Keratinocyte (primary cell): Measurements from ENCODE around the gene PRODH. TPM values are rescaled to one million over a fixed set of nuclear protein-coding genes. Genes with fewer than 3 reads are reported as not detected.

ENCODE experiments used
- DNase-seq: peaks from one replicate; pipeline ENCODE4 v3.0.0-alpha.2; 2011; ENCODE audit warnings: low read depth, missing footprints, low spot score
- FAIRE-seq: peaks from 2 replicates; lab custom pipeline; 2011; peaks lifted over from hg19 to GRCh38; lab: Jason Lieb, UNC
- H2AFZ ChIP-seq: 2 replicates; pipeline ENCODE4 v1.6.0; 2012; ENCODE audit warnings: low read length, control low read depth, inconsistent platforms; ENCODE audit not compliant: control insufficient read depth
- H3K27ac ChIP-seq: 2 replicates; pipeline ENCODE4 v1.5.1; 2011; ENCODE audit warnings: low read length; ENCODE audit not compliant: control insufficient read depth, insufficient read depth
- H3K27me3 ChIP-seq: 3 replicates; pipeline ENCODE4 v1.6.0; 2011; ENCODE audit warnings: low read length; ENCODE audit not compliant: control insufficient read depth, insufficient read depth; ENCODE audit errors: extremely low read depth
- H3K36me3 ChIP-seq, 2 experiments: 2 replicates in 1 of 2; 3 replicates in 1 of 2; pipeline ENCODE4 v1.5.1; 2011; ENCODE audit warnings: low read length in 2 of 2, mild to moderate bottlenecking in 1 of 2; ENCODE audit not compliant: control insufficient read depth in 2 of 2, insufficient read depth in 2 of 2; ENCODE audit errors: extremely low read depth in 1 of 2
- H3K4me1 ChIP-seq: 3 replicates; pipeline ENCODE4 v1.5.1; 2011; ENCODE audit warnings: low read length; ENCODE audit not compliant: control insufficient read depth, insufficient read depth; ENCODE audit errors: extremely low read depth
- H3K4me2 ChIP-seq: 3 replicates; pipeline ENCODE4 v1.6.0; 2011; ENCODE audit warnings: low read depth, low read length; ENCODE audit not compliant: control insufficient read depth, insufficient read depth; ENCODE audit errors: extremely low read depth
- H3K4me3 ChIP-seq, 3 experiments: fragments of 200-600 bp in 1 of 3; sonication (generic) in 1 of 3; 2 replicates in 2 of 3; 3 replicates in 1 of 3; pipeline ENCODE4 v1.5.1; 2011 to 2016; ENCODE audit warnings: low read length in 3 of 3, mild to moderate bottlenecking in 3 of 3, control low read depth in 2 of 3, inconsistent platforms in 1 of 3, low read depth in 1 of 3, mixed read lengths in 1 of 3, mixed run types in 1 of 3, moderate library complexity in 1 of 3; ENCODE audit not compliant: control insufficient read depth in 2 of 3, insufficient read depth in 2 of 3; ENCODE audit errors: extremely low read depth in 1 of 3
- H3K79me2 ChIP-seq: 2 replicates; pipeline ENCODE4 v1.6.0; 2012; ENCODE audit warnings: low read length; ENCODE audit not compliant: control insufficient read depth, insufficient read depth
- H3K9ac ChIP-seq: 3 replicates; pipeline ENCODE4 v1.6.0; 2011; ENCODE audit warnings: low read length; ENCODE audit not compliant: control insufficient read depth, insufficient read depth; ENCODE audit errors: extremely low read depth
- H3K9me1 ChIP-seq: 3 replicates; pipeline ENCODE4 v1.6.0; 2011; ENCODE audit warnings: low read length; ENCODE audit not compliant: control insufficient read depth, insufficient read depth; ENCODE audit errors: extremely low read depth
- H3K9me3 ChIP-seq: 2 replicates; pipeline ENCODE4 v1.5.1; 2012; ENCODE audit warnings: low read depth, low read length; ENCODE audit not compliant: control insufficient read depth
- H4K20me1 ChIP-seq: 3 replicates; pipeline ENCODE4 v1.6.0; 2011; ENCODE audit warnings: low read length; ENCODE audit not compliant: control insufficient read depth, insufficient read depth; ENCODE audit errors: extremely low read depth
- EZH2 ChIP-seq: IDR thresholded peaks from one replicate; pipeline ENCODE4 v1.6.1; 2012; ENCODE audit warnings: inconsistent platforms, mild to moderate bottlenecking, low read length, moderate library complexity
- dilution Hi-C: fragments of 300-500 bp; cut with MboI; formaldehyde crosslinking; loops from one replicate; pipeline ENCODE4 v1.7.0; 2020; ENCODE audit warnings: low sequenced_read_pairs; ENCODE audit not compliant: extremely low pct_ligation_motif_present
- polyA plus RNA-seq, 5 experiments: library from polyadenylated mRNA; depleted of rRNA in 3 of 5; stranded (reverse) in 3 of 5; stranded (forward) in 1 of 5; unstranded in 1 of 5; fragments of >200 nt; gene quantifications; 1 replicate in 1 of 5; 2 replicates in 3 of 5; 3 replicates in 1 of 5; pipeline versions ENCODE4 v1.2.1 to v1.2.3, GENCODE V29; 2011 to 2012; ENCODE audit warnings: missing spikeins in 2 of 5, low read depth in 1 of 5, low replicate concordance in 1 of 5
- TF ChIP-seq, protein P1 (sequence below), 3 experiments: IDR thresholded peaks in 1 of 3; conservative IDR thresholded peaks in 1 of 3; optimal IDR thresholded peaks in 1 of 3; 2 replicates in 2 of 3; 3 replicates in 1 of 3; pipeline versions ENCODE3 to v1.5.1; 2011; ENCODE audit warnings: low read length in 3 of 3, mild to moderate bottlenecking in 3 of 3, moderate library complexity in 2 of 3, control low read depth in 1 of 3, inconsistent platforms in 1 of 3; ENCODE audit not compliant: insufficient read depth in 2 of 3; ENCODE audit errors: extremely low read depth in 1 of 3

Gene PRODH
- polyA plus RNA-seq, 1 donor (not counting 4 experiments of a cell fraction or from before 2014, with no cell fraction given) = 12.3 TPM

DNA sequence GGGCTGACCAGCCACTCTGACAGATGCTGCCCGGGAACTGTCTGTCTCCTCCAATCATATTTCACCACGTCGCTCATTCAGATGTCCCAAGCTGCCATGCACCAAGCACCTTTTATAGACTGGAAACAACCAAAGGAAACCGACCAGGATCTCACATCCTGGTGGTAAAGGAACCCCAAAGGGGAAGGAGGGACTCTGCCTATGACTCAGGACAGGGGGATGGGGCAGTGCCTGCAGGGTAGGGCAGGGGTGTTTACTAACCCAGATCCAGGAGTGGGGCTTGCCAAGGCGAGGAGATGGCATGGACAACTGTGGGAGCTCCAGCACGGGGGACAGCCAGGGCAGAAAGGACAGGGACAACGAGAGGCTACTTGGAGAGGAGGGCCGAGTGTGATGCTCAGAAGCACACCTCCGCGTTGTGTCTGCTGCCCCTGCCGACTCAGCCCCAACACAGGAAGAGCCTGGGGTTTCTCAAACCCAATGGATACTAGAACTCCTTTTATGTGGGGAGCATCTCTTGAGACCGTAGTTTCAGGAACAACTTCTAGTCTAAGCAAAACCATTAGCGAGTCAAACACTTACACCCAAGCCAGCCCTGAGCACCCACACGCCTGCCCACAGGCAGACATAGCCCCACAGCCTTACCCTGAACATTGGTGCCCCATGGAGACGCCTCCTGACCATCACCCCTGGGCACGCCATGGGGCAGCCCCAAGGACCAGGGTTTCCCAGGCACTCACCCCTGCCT lies 4.0 kb downstream of the PRODH start:
- Histone ChIP-seq H3K4me3 (no peak overlapping the region), H3K4me1 (no peaks in the 10 kb centered on the region), H3K36me3 (no peaks in the 10 kb centered on the region), H4K20me1 (no peaks in the 10 kb centered on the region), H3K27me3 (no peaks in the 10 kb centered on the region), H3K4me2 (no peak overlapping the region), H2AFZ (no peak overlapping the region), H3K79me2 (no peaks in the 10 kb centered on the region), H3K9me3 (no peaks in the 10 kb centered on the region), H3K9ac (no peak overlapping the region), H3K27ac (no peak overlapping the region), H3K9me1 (no peaks in the 10 kb centered on the region)
- dilution Hi-C loops = no loop called here
- FAIRE-seq (peak; percentile 17), DNase-seq (no peak)
- no peak for TF ChIP-seq EZH2
- TF ChIP-seq, protein P1, sequence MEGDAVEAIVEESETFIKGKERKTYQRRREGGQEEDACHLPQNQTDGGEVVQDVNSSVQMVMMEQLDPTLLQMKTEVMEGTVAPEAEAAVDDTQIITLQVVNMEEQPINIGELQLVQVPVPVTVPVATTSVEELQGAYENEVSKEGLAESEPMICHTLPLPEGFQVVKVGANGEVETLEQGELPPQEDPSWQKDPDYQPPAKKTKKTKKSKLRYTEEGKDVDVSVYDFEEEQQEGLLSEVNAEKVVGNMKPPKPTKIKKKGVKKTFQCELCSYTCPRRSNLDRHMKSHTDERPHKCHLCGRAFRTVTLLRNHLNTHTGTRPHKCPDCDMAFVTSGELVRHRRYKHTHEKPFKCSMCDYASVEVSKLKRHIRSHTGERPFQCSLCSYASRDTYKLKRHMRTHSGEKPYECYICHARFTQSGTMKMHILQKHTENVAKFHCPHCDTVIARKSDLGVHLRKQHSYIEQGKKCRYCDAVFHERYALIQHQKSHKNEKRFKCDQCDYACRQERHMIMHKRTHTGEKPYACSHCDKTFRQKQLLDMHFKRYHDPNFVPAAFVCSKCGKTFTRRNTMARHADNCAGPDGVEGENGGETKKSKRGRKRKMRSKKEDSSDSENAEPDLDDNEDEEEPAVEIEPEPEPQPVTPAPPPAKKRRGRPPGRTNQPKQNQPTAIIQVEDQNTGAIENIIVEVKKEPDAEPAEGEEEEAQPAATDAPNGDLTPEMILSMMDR (optimal IDR thresholded peaks at IDR 0.05 in 1 of 3, IDR thresholded peaks at IDR 0.05 in 1 of 3, conservative IDR thresholded peaks at IDR 0.05 in 1 of 3; ENCODE audit: extremely low read depth in 1 of 3, insufficient read depth in 2 of 3, low read length in 3 of 3) = no peak

DNA sequence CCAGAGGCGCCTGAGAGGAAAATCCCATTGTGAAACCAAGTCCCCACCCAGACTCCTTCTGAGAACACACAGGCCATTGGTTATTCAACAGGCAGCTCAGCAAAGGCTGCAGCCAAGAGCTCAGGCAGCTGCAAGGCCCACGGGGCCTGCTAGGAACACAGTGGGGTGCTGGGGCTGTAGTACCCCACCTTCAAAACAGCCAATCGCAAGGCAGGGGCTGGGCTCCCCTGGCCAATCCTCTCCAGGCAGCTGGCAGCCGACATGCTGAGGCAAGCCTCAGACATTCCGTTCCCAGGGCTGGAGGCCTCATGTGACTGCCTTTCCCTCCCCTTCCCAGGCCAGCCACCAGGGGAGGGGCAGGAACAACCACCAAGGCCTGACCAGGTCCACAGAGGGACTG lies 6.6 kb downstream of the PRODH start:
- Histone ChIP-seq H3K9me3 (no peaks in the 10 kb centered on the region), H3K4me2 (no peak overlapping the region), H3K36me3 (no peaks in the 10 kb centered on the region), H3K9me1 (no peaks in the 10 kb centered on the region), H3K27ac (no peak overlapping the region), H4K20me1 (no peaks in the 10 kb centered on the region), H3K27me3 (no peaks in the 10 kb centered on the region), H3K79me2 (no peaks in the 10 kb centered on the region), H2AFZ (no peak overlapping the region), H3K4me1 (no peaks in the 10 kb centered on the region), H3K9ac (no peak overlapping the region), H3K4me3 (no peak overlapping the region)
- dilution Hi-C loops = no loop called here
- FAIRE-seq (peak; percentile 95), DNase-seq (no peak)
- no peak for TF ChIP-seq EZH2
- TF ChIP-seq, protein P1 (optimal IDR thresholded peaks at IDR 0.05 in 1 of 3, IDR thresholded peaks at IDR 0.05 in 1 of 3, conservative IDR thresholded peaks at IDR 0.05 in 1 of 3; ENCODE audit: extremely low read depth in 1 of 3, insufficient read depth in 2 of 3, low read length in 3 of 3) = no peak
